GM19372 (cell line): Measurements from ENCODE around the gene B4GALT4.
"Not testable (repeated sequence)": the region's sequence is repeated elsewhere in the genome, so short reads cannot be mapped to it uniquely, and the experiment has no call there.

Experiments
- ATAC-seq: cut with Tn5 transposase; IDR thresholded peaks from one replicate; pipeline ENCODE4 v1.9.1; 2021; ENCODE audit warnings: mild to moderate bottlenecking, low read depth, moderate library complexity; ENCODE audit not compliant: unreplicated experiment

B4GALT4 gene

DNA sequence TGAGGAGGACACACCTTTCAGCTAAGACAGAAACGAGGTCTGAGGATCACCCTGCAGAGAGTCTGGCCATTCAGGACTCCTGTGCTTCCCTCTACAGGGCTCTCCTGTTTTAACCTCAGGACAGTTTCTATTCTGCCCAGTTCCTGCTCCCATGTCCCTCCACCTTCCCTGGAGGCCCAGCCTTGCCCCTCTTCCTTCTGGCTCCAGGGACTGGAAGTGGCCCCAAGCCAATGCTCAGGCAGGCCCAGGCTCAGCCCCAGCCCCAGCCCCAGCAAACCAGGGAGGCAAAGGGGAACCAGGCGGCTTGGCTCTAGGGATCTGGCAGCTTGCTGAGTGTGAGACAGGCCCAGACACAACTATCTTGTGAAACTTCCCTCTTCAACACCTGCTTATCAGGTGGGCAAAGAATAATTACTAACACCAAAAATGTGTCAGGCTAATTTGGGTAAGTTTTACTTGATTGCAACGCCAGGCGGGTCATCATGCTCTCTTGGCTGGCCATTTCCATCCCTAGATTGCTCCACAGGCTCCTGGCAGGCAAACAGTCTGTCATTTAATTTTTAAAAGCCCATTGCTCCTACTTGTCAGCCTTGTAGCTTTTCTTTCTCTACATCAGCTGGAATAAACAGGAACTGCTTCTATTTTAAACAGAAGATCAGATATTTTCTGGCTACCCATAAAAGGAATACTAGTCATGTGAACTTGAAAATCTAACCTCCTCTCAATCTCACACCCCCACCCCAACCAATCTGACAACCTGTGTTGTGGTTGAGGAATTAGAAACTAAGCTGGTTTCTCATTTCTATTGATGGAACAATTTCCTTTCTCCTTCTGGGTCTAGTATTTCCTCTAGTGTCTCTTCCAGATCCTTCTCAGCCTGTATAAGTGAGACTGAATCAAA, 33.8 kb downstream of the B4GALT4 start:
- no peak for ATAC-seq

DNA sequence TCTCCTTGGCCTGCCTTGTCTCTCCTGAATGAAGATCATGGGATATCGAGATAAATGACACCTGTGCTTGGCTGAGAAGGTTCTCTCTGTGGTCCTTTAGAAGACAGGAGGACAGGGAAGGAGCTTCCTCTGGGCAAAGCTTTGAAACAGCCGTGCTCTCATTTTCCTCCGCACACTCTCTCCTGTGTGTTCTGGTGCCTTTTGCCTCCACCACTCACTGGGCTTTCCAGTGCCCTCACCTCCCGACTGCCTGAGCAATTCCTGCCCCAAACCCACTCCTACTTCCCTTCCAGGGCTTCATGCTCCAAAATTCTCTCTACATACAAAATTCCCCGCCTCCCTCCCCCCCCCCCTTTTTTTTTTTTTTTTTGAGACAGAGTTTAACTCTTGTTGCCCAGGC, 35.0 kb downstream of the B4GALT4 start:
- no peak for ATAC-seq

DNA sequence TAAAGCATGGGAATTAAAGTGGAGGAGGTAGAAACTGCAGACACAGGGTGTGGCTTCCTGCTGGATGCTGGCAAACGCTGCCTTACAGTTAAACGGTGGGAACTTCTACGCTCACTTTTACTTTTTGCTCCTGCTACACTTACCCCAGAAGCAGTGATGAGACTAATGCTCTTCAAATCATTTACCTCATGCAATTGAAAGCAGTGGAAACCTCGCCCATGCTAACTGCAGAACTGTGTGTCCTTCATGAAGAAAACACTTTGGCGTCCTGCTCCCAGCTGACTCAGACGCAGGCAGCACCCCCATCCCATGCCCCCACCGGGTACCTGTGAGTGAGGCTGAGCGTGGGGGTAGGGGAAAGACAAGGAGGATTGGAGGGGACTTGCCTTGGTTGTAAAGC, 35.5 kb downstream of the B4GALT4 start:
- ATAC-seq: no peak

DNA sequence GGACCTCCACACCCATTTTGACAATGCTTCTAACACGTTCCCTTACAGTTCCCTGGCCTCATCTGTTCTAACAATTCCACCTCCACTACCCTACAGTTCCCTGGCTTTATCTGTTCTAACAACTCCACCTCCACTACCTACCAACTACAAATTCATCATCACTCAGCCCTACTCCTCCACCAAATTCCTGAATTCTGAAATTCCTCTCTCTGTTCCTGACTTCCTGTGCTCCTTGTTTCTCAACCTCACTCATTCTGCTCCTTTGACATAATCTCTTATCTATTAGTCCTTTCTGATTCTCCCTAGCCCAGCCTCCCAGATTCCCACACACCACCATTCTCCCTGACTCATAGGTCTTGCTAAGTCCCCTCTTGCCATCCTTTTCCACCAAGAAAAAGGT, 44.8 kb downstream of the B4GALT4 start:
- no peak for ATAC-seq

DNA sequence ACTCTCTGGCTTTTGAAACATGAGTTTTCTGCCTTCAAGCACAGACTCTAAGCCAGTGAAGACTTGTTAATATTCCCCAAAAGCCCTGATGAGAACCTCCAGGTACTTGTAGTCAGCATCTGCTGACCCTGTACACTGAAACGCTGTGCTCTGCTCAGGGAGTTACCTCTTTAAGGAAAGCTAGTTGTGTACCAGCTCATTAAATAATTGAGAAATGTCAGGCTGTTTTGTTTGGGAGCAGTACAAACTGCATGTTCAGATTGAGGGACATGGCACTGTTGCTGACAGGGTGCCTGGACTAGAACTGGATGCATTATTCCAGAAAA, 45.6 kb downstream of the B4GALT4 start:
- no peak for ATAC-seq

DNA sequence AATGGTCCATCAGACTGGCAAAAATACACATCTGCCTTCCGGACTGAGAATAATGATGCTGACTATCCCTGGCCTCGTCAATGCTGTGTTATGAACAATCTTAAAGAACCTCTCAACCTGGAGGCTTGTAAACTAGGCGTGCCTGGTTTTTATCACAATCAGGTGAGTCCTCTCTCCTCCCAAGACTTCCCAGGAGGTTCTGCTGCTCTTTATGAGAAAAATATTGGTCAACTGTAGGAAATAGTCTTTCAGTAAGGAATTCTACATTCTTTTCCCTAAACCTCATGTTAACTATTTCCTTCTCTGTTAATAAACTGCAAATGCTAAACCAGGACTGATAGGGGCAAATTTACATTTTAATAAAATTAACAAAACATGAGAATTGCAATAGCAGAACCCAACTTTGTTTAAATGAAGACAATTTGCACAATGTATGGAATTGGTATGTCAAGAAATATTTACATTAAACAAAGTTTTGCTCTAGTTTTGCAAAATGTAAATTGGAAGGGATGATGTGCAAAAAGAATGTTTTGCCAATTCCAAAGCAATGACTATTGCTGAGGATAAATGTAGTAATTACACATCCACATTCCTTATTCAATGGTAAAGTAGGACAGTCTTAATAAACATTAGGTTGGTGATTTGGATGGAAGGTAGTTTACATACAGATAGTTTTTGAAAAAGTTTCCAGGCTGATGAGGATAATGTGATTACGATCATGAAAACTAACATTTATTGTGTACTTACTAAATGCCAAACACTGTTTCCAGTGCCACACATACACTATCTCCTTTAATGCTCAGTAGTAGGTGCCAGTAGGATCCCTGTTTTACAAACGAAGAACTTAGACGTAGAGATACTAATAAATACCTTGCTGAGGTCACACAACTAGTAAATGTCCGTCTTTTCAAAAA, 46.2 kb downstream of the B4GALT4 start:
- ATAC-seq: no peak

DNA sequence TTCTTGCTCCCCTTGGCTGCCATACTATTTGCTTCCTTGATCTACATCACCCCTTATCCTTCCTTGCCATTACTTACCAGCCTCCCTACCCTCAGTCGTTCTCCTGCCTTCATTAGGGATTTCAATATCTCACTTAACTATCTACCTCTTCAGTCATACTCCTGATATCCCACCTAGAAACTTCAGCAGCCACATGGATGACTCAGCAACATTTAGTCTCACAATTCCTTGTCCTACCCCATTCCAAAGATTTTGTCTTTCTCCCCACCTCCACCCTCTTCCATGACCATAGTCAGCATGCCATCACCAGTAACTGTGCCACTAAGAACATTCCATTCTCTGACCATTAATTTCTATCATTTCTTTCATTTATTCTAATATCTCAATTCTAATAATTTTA, 48.9 kb downstream of the B4GALT4 start:
- no peak for ATAC-seq

DNA sequence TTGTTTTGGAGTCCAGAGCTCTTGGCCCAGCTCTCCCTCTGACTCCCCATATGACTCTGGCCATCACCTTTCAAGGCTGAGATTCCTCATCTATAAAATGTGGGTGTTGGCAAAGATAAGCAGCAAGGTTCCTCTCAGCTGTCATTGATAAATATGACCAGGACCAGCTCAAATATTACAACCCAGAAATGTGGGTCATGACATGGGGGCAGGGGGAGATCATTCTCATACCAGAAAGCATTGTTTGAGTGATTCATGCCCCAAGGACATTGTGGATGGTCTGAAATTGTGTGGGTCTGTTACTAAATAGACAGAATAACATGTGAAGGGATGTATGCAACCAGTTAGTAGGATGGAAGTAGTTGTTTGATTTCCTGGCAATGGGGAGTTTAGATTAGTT, 53.4 kb downstream of the B4GALT4 start:
- no peak for ATAC-seq

DNA sequence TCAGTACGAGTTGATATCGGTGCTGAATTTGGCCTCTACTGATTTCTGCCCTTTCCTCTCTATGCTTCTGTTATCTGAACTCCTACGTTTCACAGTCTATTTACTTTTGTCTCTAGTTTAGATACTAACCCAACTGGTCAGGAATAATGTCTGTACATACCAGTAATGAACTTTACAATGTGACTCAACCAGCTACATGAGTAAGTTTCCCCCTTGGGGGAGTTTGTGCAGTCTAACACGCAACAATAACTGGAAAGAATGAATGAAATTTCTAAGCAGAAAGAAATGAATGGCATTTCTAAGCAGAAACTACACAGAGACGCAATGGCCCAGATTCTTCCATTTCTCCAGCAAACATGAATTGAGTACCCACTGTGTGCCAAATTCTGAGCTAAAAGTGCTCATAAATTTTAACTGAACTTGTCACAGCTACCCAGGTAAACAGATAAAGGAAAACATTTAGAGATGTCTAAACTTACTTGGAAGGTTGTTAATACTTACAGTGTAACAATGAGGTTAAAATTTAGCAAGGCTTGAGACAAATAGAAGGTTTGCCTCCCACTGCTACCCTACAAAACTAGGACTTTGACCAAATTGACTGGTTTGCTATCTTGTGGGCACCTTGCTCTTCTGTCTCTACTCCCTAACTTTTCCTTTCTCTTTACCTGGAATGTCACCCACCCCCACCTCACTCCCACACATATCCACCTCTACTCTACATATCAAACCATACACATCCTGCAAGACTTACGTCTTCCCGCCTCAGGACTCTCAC, 55.7 kb downstream of the B4GALT4 start:
- ATAC-seq: no peak

DNA sequence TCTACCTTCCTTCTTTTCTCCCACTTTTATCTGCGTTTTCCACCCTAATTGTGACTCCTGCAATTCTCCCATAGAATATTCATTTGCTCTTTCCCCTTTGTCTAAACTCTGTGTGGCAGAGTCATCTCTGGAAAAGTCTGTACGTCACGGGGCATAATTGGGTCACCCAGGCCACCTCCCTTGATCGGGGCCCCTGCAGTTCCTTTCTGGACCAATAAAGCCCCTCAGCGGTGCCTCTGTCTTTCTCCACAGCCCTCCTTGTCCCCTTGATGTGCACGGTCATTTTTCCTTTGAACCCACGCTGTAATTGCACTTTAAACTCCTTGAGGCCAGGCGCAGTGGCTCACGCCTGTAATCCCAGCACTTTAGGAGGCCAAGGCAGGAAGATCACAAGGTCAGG, 56.6 kb downstream of the B4GALT4 start:
- no peak for ATAC-seq

DNA sequence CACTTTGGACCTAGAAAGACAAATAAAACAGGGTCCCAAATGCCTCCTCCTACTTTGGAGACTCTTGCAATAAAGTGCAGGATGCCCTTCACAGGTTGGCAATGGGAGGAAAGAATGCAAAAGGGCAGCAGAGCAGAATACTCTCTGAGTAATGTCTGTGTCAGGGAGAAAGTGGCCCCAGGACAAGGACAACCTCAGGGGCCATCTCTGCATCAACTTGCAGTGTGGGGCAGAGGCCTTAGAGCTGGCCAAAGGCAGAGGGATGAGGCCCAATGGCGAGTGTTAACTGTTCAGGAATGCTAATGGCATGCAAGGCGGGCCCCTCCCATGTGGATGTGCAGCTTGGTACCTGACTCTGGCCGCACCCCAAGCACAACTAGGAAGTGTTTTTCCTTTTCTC, 58.9 kb downstream of the B4GALT4 start:
- ATAC-seq: no peak

DNA sequence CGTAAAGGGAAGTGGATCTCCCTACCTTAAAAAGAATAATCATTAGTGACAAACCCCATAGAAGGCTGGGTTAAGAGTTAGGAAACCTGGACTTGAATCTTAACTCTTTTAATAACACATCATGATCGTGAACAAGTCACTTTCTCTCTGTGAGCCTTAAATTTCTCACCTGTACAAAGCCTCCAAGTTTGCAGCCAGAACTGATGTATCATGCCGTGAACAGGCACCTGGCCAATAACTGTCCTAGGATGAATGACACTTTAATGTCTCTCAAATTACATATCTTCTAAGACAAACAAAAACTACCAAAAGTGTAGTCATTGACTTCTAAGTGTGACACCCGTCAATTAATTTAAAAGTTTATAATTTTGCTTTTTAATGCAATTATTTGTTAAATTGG, 63.4 kb downstream of the B4GALT4 start:
- no peak for ATAC-seq

DNA sequence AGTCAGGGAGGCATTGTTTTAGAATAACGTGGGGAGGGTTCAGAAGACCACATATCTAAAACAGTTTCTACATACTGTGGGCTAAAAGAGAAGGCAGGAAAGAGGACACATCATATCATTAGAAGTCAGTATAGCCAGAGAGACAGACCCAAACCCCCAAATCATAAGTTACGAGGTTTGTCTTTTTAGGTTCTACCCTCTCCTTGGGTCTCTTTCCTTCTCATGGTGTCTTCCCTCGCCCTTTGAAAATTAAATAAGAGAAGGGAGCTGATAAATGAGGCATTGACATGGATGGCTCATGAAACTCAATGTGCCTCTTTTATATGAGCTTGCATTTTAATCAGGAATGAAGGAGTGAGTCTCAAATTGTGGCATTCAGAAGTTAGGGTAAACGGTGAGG, 63.9 kb downstream of the B4GALT4 start:
- ATAC-seq: no peak

DNA sequence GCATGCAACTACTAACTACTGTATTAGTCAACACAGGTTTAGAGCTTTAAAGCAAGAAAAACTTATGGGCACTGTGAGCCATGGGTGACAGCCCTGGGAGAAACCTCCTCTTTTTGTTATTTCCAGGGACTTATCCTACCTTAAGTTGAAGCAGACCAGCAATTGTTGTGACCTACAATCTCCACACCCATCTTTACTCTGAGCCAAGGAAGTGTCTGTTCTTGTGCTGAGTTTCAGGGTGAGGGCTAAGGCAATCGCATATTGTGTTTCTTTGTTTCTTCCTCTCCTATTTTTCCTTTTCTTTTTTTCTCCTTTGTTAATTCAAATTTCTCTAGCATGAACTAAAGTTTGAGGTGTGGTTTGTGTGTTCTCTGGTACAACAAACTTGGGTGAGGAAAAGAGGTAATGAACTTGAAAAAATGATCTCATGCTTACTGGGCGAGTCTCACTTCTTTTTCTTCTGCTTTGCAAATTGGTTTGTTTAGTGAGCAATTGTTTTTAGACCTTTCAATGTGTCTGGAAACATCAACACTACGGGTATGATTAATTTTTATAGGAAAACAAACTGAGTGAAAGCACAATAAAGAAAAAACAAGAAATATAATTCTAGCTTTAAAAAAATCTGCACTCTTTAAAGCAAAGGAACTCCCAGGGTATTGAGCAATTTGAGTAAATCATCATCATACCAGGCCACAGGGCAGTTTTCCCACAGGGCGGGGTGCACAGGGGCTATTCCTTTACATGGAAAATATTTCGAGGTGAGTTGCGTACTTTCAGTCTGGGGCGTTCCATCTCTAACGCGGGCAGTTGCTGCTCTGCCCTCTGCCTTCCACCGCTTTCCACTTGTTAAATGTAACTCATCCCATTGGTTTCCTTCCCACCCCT, 64.6 kb downstream of the B4GALT4 start:
- no peak for ATAC-seq

DNA sequence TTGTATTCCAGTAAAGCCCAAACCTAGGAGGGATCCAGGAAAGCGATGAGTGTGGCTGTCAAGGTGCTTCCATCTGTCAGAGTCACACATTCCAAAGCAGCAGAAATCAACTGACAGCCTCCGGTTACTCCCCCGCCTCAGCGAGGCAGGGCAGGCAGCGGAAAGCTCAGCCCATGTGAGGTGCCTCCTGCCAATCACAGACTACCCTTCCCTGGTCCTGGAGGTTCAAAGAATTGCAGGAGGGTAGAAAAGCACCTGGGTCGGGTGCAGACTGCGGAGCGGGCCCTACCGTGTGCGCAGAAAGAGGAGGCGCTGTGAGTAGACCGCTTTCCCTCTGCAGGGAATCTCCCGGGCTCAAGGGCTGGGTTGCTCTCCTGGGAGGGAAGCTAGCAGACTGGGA, 67.4 kb downstream of the B4GALT4 start, which contains the start of gene UPK1B:
UPK1B (plus strand) TSS at position 274 of the 400 bp plus-strand sequence. CDS start 13,144 bp downstream, outside the sequence.
- ATAC-seq: no peak

DNA sequence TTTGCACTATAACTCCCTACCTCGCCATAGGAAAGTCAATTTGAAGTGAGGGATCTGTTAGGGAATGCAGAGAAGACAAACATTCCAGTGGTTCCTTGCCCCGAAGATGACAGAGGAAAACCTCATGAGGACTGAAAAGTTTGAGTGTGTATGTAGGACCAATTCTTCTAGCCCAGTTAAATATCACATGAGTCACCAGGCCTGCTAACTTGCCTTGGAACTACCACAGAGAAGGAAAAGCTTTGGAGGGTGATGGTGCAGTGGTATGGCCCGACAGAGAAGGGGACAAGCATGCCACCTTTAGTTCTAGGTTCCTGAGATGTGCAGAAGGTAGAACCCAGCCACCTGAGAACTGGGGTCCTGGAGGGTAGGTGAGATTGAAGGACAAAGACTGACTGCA, 69.9 kb downstream of the B4GALT4 start:
- no peak for ATAC-seq

DNA sequence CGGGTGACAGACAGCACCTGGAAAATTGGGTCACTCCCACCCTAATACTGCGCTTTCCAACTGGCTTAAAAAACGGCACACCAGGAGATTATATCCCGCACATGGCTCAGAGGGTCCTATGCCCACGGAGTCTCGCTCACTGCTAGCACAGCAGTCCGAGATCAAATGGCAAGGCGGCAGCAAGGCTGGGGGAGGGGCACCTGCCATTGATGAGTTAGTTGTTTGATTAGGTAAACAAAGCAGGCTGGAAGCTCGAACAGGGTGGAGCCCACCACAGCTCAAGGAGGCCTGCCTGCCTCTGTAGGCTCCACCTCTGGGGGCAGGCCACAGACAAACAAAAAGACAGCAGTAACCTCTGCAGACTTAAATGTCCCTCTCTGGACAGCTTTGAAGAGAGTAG, 75.9 kb downstream of the B4GALT4 start:
- ATAC-seq: not testable (repeated sequence)
